Ectodermal cell (in vitro differentiated cells): Measurements from ENCODE around the gene DNMT3L.

ENCODE experiments used
- H3K27ac ChIP-seq: 2 replicates; pipeline ENCODE4 v1.7.0; 2013; ENCODE audit warnings: mild to moderate bottlenecking, low read depth, low read length; ENCODE audit not compliant: insufficient read depth, poor library complexity, severe bottlenecking
- H3K27me3 ChIP-seq: 2 replicates; pipeline ENCODE4 v1.7.0; 2013; ENCODE audit warnings: mild to moderate bottlenecking, low read length; ENCODE audit not compliant: insufficient read depth, control insufficient read depth, poor library complexity, severe bottlenecking
- H3K36me3 ChIP-seq: one replicate; pipeline ENCODE4 v1.7.0; 2013; ENCODE audit warnings: low read length; ENCODE audit not compliant: control insufficient read depth, insufficient read depth
- H3K4me1 ChIP-seq: one replicate; pipeline ENCODE4 v1.7.0; 2013; ENCODE audit warnings: low read length; ENCODE audit not compliant: control insufficient read depth, insufficient read depth
- H3K4me3 ChIP-seq: 2 replicates; pipeline ENCODE4 v1.7.0; 2013; ENCODE audit warnings: low read depth, low read length, control low read depth; ENCODE audit not compliant: insufficient read depth
- H3K9me3 ChIP-seq: 2 replicates; pipeline ENCODE4 v1.7.0; 2013; ENCODE audit warnings: mild to moderate bottlenecking, low read length, moderate library complexity; ENCODE audit not compliant: control insufficient read depth
- WGBS, 2 experiments: methylation state at CpG; one replicate each; pipeline ENCODE4 v1.1.7; 2013; ENCODE audit warnings: missing lambda C conversion rate in 2 of 2; 5-methylcytosine and 5-hydroxymethylcytosine counted together

Gene DNMT3L

GRCh38 chr21:44273046-44273445 is 11.3 kb upstream of the DNMT3L start:
- no peaks in the 10 kb centered on the region for H3K4me1 ChIP-seq
- H3K36me3 ChIP-seq, result no peaks in the 10 kb centered on the region
- H3K27ac ChIP-seq, result no peak overlapping the region
- no peaks in the 10 kb centered on the region for H3K9me3 ChIP-seq
- no peak overlapping the region for H3K4me3 ChIP-seq
- WGBS, 2 experiments, result 95 to 98% methylated on average over 7 of the region's 7 CpGs
- no peaks in the 10 kb centered on the region for H3K27me3 ChIP-seq

GRCh38 chr21:44272284-44272858 is 10.7 kb upstream of the DNMT3L start:
- Histone ChIP-seq H3K27ac (no peak overlapping the region), H3K4me3 (no peak overlapping the region), H3K27me3 (no peaks in the 10 kb centered on the region), H3K4me1 (no peaks in the 10 kb centered on the region), H3K36me3 (no peaks in the 10 kb centered on the region), H3K9me3 (no peaks in the 10 kb centered on the region)
- 88% methylated on average over 18 of the region's 18 CpGs for WGBS, 2 experiments

GRCh38 chr21:44271558-44272283 is 10.0 kb upstream of the DNMT3L start:
- H3K27me3 ChIP-seq, result no peaks in the 10 kb centered on the region
- no peak overlapping the region for H3K4me3 ChIP-seq
- no peaks in the 10 kb centered on the region for H3K4me1 ChIP-seq
- H3K36me3 ChIP-seq, result no peaks in the 10 kb centered on the region
- WGBS, 2 experiments, result 86 to 90% methylated on average over 18 of the region's 18 CpGs
- H3K9me3 ChIP-seq, result no peaks in the 10 kb centered on the region
- no peak overlapping the region for H3K27ac ChIP-seq

- 73 to 74% methylated on average over 7 to 8 of the region's 8 CpGs for WGBS, 2 experiments
- Histone ChIP-seq H3K9me3 (no peaks in the 10 kb centered on the region), H3K4me3 (no peak overlapping the region), H3K27ac (no peak overlapping the region), H3K4me1 (no peaks in the 10 kb centered on the region), H3K36me3 (no peaks in the 10 kb centered on the region), H3K27me3 (no peaks in the 10 kb centered on the region)
These were observed 7.4 kb upstream of the DNMT3L start for GRCh38 chr21:44269090-44269489.

GRCh38 chr21:44267655-44268142 is 6.0 kb upstream of the DNMT3L start:
- Histone ChIP-seq H3K27me3 (no peaks in the 10 kb centered on the region), H3K27ac (no peak overlapping the region), H3K36me3 (no peaks in the 10 kb centered on the region), H3K4me1 (peaks cover 13% of the 10 kb centered on the region), H3K4me3 (no peak overlapping the region), H3K9me3 (no peaks in the 10 kb centered on the region)
- WGBS, 2 experiments, result 92% methylated on average over 19 of the region's 19 CpGs

- H3K4me1 ChIP-seq, result peaks cover 14% of the 10 kb centered on the region
- no peaks in the 10 kb centered on the region for H3K36me3 ChIP-seq
- H3K4me3 ChIP-seq, result no peak overlapping the region
- no peak overlapping the region for H3K27ac ChIP-seq
- 92 to 94% methylated on average over 17 of the region's 17 CpGs for WGBS, 2 experiments
- no peaks in the 10 kb centered on the region for H3K27me3 ChIP-seq
- H3K9me3 ChIP-seq, result no peaks in the 10 kb centered on the region
These were observed 4.1 kb upstream of the DNMT3L start for GRCh38 chr21:44265734-44266270.

- Histone ChIP-seq H3K27me3 (no peaks in the 10 kb centered on the region), H3K9me3 (no peaks in the 10 kb centered on the region), H3K36me3 (no peaks in the 10 kb centered on the region), H3K27ac (peak overlapping the region; percentile 87), H3K4me1 (peaks cover 14% of the 10 kb centered on the region), H3K4me3 (no peak overlapping the region)
- WGBS, 2 experiments, result 41 to 42% methylated on average over 4 of the region's 4 CpGs
These were observed 2.1 kb upstream of the DNMT3L start for GRCh38 chr21:44263768-44264167.

GRCh38 chr21:44263221-44263760 is 1.6 kb upstream of the DNMT3L start:
- H3K36me3 ChIP-seq, result no peaks in the 10 kb centered on the region
- WGBS, 2 experiments, result 23 to 25% methylated on average over 18 of the region's 18 CpGs
- H3K4me1 ChIP-seq, result peaks cover 14% of the 10 kb centered on the region
- no peaks in the 10 kb centered on the region for H3K9me3 ChIP-seq
- H3K27me3 ChIP-seq, result no peaks in the 10 kb centered on the region
- peak overlapping the region; percentile 87 for H3K27ac ChIP-seq
- no peak overlapping the region for H3K4me3 ChIP-seq

- Histone ChIP-seq H3K9me3 (no peaks in the 10 kb centered on the region), H3K4me1 (peaks cover 14% of the 10 kb centered on the region), H3K36me3 (no peaks in the 10 kb centered on the region), H3K27me3 (no peaks in the 10 kb centered on the region), H3K4me3 (no peak overlapping the region), H3K27ac (no peak overlapping the region)
- WGBS, 2 experiments, result 86 to 87% methylated on average over 12 of the region's 12 CpGs
These were observed 800 bp upstream of the DNMT3L start for GRCh38 chr21:44262338-44263056.
